Measurements from ENCODE around the gene ZNF195.
"Not testable (repeated sequence)": the region's sequence is repeated elsewhere in the genome, so short reads cannot be mapped to it uniquely, and the experiment has no call there.

The ZNF195 gene

DNA sequence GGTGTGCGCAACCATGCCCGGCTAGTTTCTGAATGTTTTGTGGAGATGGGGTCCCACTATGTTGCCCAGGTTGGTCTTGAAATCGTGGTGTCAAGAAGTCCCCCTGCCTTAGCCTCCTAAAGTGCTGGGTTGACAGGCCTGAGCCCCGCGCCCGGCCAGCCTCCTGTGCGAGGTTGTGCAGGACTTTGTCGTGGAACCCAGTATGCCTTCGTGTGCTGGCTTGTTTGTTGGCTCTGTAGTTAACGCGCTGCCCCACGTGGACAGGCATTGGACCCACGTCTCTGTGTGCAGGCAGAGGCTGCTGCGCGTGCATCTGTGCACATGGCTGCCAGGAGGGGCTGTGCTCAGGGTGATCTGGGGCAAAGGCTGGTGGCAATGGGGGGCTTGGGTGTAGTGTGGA is 33.9 kb upstream of the ZNF195 start:
- no peak for DNase-seq (ENCODE audit: low read depth)
- TF ChIP-seq, protein P1, sequence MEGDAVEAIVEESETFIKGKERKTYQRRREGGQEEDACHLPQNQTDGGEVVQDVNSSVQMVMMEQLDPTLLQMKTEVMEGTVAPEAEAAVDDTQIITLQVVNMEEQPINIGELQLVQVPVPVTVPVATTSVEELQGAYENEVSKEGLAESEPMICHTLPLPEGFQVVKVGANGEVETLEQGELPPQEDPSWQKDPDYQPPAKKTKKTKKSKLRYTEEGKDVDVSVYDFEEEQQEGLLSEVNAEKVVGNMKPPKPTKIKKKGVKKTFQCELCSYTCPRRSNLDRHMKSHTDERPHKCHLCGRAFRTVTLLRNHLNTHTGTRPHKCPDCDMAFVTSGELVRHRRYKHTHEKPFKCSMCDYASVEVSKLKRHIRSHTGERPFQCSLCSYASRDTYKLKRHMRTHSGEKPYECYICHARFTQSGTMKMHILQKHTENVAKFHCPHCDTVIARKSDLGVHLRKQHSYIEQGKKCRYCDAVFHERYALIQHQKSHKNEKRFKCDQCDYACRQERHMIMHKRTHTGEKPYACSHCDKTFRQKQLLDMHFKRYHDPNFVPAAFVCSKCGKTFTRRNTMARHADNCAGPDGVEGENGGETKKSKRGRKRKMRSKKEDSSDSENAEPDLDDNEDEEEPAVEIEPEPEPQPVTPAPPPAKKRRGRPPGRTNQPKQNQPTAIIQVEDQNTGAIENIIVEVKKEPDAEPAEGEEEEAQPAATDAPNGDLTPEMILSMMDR (IDR thresholded peaks at IDR 0.05; ENCODE audit: control insufficient read depth, insufficient read depth, low read depth, low read length, missing control alignments), result no peak
- no peak overlapping the region for H3K4me3 ChIP-seq (ENCODE audit: control insufficient read depth, low read depth, low read length)

DNA sequence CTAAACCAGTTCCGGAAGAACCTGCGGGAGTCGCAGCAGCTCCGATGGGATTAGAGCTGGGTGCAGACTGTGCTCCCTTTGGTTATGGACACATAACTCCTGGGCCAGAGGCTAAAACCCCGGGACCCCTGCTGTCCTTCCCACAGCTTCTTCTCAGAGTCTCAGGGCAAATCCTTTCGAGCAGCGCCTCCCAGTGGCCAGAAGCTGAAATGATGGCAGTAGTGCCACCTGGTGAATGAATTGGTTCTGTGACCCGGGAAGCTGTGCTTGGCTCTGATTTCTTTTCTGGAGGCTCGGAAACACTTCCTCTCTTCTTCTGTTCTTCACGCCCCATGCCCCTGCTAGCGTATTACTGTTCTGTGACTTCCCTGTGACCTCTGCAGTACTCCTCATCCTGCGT is 29.8 kb upstream of the ZNF195 start:
- TF ChIP-seq, protein P1 (IDR thresholded peaks at IDR 0.05; ENCODE audit: control insufficient read depth, insufficient read depth, low read depth, low read length, missing control alignments), result peak; percentile 76
- H3K4me3 ChIP-seq (ENCODE audit: control insufficient read depth, low read depth, low read length), result not testable (repeated sequence)
- peak; percentile 4 for DNase-seq (ENCODE audit: low read depth)

DNA sequence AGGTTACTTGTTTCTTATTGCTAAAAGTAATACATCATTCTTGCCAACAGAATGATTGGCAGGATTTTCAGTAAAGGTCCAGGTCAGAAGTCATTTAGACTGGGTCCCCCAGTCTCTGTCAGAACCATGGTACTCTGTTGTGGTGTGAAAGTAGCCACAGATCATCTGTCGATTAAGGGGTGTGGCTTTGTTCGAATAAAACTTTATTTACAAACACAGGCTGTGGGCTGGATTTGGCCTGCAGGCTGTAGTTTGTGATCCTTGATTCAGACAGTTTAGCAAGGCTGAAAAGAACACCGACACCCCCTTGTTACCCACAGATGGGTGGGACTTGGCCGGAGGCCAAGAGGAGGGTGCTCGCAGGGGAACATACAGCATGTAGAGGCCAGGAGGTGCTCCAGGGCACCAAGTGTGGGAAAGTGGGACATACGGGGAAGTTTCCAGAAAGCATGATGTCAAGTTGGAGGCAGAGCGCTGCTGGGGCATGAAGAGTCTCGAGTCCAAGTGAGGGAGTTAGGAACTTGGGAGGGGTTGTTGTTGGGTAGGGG is 29.2 kb upstream of the ZNF195 start:
- H3K4me3 ChIP-seq (ENCODE audit: control insufficient read depth, low read depth, low read length); DNase-seq (ENCODE audit: low read depth): not testable (repeated sequence)

DNA sequence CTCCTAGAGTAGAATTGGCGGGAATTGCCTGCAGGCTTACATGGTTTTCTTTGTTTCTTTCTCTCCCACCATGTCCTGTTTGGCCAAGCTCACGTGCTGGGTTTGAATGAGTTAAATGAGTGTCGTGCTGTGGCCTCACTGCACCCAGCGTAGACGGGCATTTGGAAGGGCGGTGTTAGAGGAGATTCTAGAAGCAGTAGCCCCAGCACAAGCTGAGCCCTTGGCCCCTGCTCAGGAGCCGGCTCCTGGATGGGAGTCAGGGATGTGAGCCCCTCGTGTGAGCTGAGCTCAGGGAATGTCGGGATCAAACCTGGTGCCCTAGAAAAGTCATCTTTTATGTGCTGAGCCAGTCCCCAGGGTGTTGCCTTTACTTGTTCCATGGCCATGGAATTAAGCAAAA is 28.0 kb upstream of the ZNF195 start:
- DNase-seq (ENCODE audit: low read depth); H3K4me3 ChIP-seq (ENCODE audit: control insufficient read depth, low read depth, low read length): not testable (repeated sequence)

DNA sequence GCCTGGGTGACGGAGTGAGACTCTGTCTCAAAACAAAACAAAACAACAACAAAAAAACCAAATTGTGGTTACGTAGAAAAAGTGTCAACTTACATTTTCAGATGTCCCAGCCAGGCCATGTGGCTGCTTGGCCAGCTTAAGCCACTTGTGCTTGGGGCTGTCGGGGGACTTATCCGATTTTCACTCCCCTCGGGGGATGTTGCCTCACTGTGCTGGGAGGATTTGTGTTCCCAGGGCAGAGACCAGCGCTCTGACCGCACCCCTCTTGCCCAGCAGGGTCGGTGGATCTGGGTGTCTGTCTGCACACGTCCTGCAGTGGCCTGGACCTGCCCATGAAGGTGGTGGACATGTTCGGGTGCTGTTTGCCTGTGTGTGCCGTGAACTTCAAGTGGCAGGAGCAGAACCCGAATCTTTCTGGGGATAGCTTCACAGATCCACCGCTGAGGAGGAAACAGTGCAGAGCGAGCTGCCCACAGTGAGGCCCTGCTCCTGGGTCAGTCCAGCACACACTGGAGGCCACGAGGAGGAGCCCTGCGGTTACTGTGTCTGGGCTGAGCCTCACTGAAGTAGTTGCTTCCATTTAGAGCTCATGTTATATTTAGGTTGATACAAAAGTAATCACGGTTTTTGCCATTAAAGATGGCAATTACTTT is 27.4 kb upstream of the ZNF195 start:
- H3K4me3 ChIP-seq (ENCODE audit: control insufficient read depth, low read depth, low read length), result not testable (repeated sequence)

DNA sequence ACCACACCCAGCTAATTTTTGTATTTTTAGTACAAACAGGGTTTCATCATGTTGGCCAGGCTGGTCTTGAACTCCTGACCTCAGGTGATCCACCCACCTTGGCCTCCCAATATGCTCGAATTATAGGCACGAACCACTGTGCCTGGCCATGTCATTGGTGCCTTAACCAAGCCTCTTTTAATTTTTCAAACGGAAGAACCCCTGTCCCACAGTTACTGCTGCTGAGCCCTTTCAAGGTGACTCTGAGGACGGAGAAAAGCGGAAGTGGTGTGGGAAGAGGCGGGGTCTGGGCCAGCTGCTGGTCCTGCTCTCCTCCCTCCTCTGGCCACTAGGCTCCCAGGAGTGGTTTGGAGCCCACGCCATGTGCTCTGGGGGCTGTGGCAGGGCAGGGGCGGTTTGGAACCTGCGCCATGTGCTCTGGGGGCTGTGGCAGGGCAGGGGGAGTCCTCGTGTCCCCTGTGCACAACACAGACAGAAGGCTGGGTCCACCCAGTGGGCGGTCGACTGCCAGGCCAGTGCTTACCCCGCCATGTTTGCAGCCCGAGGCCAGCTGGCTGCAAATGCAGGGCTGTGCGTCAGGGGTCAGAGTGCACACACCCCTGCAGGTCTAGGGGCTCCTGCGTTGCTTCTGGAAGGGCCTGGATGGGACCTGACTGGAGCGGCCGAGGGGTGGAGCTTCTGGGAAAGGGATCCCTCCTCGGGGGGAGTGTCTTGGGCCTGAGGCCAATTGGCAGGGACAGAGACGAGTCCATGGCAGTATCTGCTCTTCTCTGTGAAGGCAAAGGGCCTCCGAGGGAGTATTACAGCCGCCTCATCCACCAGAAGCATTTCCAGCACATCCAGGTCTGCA is 25.4 kb upstream of the ZNF195 start:
- H3K4me3 ChIP-seq (ENCODE audit: control insufficient read depth, low read depth, low read length); DNase-seq (ENCODE audit: low read depth): not testable (repeated sequence)

More for the DNA sequence above, 27.4 kb upstream of the ZNF195 start:
- not testable (repeated sequence) for DNase-seq (ENCODE audit: low read depth)

DNA sequence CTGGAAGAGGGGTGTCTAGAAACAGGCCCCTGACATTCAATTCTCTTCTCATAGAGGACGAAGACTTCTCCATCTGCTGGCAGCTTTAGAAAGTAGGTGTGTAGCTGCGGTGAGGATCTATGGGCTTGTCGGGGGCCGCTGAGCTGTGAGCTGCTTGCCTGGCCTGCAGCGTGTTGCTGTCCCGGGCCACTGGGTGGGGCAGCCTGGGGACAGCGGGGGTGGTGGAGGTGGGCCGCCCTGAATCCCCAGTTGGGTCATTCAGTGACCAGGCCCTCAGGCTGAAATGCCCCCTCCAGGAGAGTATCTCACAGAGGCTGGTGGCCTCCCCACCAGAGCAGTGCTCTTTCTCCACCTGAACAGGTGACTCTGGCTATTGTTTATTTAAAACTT is 23.9 kb upstream of the ZNF195 start:
- DNase-seq (ENCODE audit: low read depth); H3K4me3 ChIP-seq (ENCODE audit: control insufficient read depth, low read depth, low read length): not testable (repeated sequence)

DNA sequence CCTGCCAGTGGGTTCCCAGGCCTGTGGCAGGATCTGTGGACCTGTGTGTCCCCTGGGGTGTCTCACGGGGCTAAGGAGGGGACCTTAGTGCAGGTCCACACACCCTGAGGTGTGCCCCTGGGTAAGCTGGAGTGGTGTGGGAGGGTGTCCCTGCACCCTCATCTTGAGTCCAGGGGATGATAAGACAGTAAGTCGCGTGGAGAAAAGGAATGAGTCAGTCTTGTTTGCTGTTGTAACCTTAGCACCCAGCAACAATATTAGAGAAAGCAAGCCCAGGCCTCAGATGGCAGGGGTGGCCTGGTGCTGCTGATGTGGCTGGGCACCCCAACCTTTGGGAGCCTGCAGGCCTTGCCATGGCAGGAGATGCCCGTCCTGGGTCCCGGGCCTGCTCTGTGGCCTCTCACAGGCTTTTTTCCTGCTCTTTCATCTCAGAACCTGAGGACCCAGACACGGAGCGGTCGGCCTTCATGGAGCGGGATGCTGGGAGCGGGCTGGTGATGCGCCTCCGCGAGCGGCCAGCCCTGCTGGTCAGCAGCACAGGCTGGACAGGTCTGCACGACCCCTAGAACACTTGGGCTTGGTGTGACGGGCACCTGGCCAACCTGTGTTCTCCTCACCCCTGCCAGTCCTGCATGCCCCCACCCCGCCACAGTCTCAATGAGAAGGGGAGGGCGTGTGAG is 23.4 kb upstream of the ZNF195 start:
- not testable (repeated sequence) for H3K4me3 ChIP-seq (ENCODE audit: control insufficient read depth, low read depth, low read length); DNase-seq (ENCODE audit: low read depth)

DNA sequence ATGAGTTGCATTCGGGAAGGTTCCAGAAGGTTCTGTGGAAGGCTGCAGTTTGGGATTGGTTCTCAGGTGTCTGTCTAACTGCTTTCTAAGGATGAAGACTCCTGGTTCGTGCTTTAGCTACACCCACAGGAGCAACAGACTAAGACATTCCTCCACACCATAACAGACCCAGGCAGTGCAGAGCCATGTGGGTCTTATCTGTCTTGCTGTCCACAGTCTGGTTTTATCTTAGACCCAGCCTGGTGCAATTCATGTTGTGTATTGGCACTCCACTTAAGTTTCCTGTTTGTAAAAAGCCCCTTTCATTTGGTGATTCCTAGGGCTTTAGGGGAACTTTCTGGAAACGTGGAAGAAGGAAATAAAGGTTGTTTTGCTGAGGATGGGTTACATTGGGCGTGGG is 22.1 kb upstream of the ZNF195 start:
- not testable (repeated sequence) for DNase-seq (ENCODE audit: low read depth); H3K4me3 ChIP-seq (ENCODE audit: control insufficient read depth, low read depth, low read length)

DNA sequence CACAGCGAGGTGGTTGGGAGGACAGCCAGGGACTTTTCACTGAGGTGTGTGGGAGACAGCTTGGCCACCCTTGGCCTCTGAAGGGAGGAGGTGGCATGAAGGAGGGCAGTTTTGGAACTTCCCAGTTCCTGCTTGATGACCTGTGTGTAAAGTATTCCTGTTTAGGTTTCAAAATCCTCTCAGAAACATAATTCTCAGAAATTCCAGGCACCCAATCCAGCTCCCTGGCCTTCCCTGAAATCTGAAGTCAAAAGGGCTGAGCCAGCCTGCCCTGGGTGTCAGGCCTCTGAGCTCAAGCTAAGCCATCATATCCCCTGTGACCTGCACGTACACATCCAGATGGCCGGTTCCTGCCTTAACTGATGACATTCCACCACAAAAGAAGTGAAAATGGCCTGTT is 19.6 kb upstream of the ZNF195 start:
- not testable (repeated sequence) for H3K4me3 ChIP-seq (ENCODE audit: control insufficient read depth, low read depth, low read length); DNase-seq (ENCODE audit: low read depth)

DNA sequence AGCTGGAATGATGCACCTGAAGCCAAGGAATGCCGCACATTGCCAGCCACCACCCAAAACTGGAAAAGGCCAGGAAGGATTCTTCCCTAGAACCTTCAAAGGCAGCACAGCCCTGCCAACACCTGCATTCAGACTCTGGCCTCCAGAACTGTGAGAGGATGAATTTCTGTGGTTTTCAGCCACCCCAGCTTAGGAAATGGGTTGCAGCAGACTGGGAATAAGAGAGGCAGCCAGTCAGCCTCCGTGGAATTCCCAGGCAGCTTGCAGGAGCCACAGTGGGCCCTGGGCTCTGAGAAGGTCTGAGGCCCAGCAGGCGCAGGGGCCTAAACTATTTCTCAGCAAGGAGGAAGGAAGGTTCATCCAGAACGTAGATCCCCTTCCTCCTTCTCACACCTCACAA is 19.2 kb upstream of the ZNF195 start:
- DNase-seq (ENCODE audit: low read depth); H3K4me3 ChIP-seq (ENCODE audit: control insufficient read depth, low read depth, low read length): not testable (repeated sequence)

DNA sequence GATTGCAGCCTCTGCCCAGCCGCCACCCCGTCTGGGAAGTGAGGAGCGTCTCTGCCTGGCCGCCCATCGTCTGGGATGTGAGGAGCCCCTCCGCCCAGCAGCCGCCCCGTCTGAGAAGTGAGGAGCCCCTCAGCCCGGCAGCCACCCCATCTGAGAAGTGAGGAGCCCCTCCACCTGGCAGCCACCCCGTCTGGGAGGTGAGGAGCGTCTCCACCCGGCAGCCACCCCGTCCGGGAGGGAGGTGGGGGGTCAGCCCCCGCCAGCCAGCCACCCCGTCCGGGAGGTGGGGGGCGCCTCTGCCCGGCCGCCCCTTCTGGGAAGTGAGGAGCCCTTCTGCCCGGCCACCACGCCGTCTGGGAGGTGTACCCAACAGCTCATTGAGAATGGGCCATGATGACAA is 18.3 kb upstream of the ZNF195 start:
- DNase-seq (ENCODE audit: low read depth); H3K4me3 ChIP-seq (ENCODE audit: control insufficient read depth, low read depth, low read length): not testable (repeated sequence)

DNA sequence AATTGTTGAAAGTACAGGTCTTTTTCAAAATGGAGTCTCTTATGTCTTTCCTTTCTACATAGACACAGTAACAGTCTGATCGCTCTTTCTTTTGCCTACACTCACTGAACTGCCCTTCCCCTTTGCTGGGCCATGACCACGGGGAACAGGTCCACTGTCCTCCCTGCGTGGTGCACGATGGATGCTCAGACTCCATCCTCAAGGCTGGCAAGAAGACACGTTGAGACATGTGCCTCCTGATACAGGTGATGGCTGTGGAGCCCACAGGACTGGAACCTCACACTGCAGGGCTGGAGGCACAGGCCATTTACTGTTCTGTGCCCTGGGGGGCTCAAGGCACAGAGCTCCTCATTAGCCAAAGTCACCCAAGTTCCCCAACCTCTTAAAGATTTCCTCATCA is 16.5 kb upstream of the ZNF195 start:
- not testable (repeated sequence) for H3K4me3 ChIP-seq (ENCODE audit: control insufficient read depth, low read depth, low read length); DNase-seq (ENCODE audit: low read depth)

DNA sequence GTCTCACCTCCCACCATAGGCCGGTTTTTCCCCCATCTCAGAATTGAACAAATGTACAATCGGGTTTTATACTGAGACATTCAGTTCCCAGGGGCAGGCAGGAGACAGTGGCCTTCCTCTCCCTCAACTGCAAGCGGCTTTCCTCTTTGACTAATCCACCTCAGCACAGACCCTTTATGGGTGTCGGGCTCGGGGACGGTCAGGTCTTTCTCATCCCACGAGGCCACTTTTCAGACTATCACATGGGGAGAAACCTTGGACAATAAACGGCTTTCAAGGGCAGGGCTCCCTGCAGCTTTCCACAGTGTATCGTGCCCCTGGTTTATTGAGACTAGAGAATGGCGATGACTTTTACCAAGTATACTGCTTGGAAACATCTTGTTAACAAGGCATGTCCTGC is 16.0 kb upstream of the ZNF195 start:
- DNase-seq (ENCODE audit: low read depth), result not testable (repeated sequence)

DNA sequence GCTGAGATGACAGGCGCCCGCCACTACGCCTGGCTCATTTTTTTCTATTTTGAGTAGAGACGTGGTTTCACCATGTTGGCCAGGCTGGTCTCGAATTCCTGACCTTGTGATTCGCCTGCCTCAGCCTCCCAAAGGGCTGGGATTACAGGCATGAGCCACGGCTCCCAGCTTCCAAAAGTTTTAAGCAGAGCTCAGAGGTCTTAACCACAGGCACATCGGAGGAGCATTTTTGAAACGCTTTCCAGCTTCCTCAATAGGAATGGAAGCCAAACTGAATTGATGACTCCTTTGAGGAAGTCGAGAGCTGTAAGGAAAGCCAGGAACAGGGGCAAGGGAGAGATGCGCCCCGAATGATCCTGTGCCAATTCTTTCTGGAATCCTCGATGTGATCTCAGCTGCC is 14.5 kb upstream of the ZNF195 start:
- not testable (repeated sequence) for H3K4me3 ChIP-seq (ENCODE audit: control insufficient read depth, low read depth, low read length); DNase-seq (ENCODE audit: low read depth)

More for the DNA sequence above, 16.0 kb upstream of the ZNF195 start:
- H3K4me3 ChIP-seq (ENCODE audit: control insufficient read depth, low read depth, low read length), result not testable (repeated sequence)

Measured in AG09309 (cell line).